HG03175 (cell line): Measurements from ENCODE around the gene NRXN3.

Experiments
- ATAC-seq: cut with Tn5 transposase; IDR thresholded peaks from one replicate; pipeline ENCODE4 v1.9.1; 2021; ENCODE audit warnings: mild to moderate bottlenecking, moderate library complexity; ENCODE audit not compliant: unreplicated experiment

NRXN3 gene

GRCh38 chr14:79037593-79037992, 867.4 kb downstream of the NRXN3 start:
- ATAC-seq = no peak

DNA sequence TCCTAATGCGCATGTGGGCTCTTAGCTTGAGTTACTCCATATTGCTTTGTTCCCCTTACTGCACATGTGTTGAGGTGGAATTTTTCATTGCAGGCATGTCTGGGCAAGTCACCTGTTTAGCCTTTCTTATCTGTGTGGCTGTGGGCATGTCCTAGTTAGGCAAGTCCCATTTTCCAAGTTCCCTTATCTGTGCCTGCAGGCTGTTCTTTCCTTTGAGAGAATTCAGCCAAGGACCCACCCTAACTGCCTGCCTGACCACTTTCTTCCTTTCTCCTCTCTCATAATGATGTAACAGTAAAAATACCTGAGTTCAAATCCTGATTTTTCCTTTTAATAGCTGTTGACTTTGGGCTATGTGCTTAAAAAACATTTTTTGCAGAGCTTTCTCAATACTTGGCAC, 870.6 kb downstream of the NRXN3 start:
- no peak for ATAC-seq

- ATAC-seq = no peak
These were observed 873.2 kb downstream of the NRXN3 start for GRCh38 chr14:79043194-79043889.

- no peak for ATAC-seq
These were observed 874.9 kb downstream of the NRXN3 start for GRCh38 chr14:79044894-79045624.

- ATAC-seq = no peak
These were observed 880.9 kb downstream of the NRXN3 start for GRCh38 chr14:79050787-79051727.

DNA sequence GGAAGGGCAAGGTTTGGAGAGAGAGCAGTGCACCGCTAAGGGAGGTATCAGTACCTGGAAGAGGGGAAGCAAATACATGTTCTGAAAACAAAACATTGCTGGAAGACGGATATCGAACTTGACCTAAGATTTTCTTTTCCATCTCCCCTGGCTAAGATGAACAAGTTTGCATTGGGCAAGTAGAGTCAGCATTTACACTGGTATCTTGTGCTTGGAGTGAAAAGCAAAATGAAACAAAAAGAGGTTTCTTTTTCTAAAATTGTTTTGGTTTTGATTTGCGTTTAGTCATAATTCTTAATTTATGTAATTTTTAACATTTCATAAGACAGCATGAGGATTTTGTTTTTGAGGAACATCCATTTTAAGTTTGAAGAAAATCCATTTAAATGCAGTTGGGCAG, 881.6 kb downstream of the NRXN3 start:
- no peak for ATAC-seq

DNA sequence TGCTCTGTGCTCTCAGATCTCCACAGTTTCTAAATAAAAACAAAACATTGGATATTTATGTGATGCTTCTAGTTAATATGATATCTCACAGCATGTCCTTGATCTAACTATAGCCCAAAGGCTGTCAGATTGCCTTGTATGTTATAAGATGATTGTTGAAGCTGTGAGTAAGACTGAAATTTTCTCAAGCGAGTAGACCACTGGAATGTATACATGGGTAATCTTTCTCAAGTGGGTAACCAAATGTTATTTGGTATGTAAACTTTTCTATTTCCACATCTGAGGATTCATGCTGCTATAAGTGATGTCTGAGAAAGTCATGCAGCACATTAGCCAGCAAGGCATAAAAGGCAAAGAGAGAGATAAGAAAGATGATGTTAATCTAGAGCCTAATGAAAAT, 886.7 kb downstream of the NRXN3 start:
- no peak for ATAC-seq

- ATAC-seq = no peak
These were observed 887.2 kb downstream of the NRXN3 start for GRCh38 chr14:79057333-79057732.

- ATAC-seq = no peak
These were observed 892.1 kb downstream of the NRXN3 start for GRCh38 chr14:79062226-79062625.

DNA sequence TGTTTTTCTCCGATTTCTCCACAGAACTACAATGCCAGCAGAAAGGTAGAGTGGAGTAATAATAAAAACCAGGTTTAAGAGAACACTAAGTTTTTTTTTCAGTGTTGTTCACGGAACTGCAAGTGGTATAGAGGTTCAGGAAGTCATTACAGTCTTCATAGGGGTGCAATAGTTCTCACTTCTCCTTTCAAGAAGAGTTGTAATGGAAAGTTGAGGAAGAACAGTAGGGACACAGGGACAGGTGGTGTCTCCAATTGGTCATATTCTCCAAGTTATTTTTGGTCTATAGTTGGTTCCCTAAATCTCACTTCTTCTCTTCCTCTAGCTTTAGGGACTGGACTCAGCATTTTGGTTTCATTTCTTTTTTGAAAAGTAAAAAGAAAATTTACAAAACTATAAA, 894.0 kb downstream of the NRXN3 start:
- ATAC-seq = no peak

- ATAC-seq = no peak
These were observed 904.3 kb downstream of the NRXN3 start for GRCh38 chr14:79074510-79074909.

- ATAC-seq = no peak
These were observed 906.3 kb downstream of the NRXN3 start for GRCh38 chr14:79076428-79076827.

DNA sequence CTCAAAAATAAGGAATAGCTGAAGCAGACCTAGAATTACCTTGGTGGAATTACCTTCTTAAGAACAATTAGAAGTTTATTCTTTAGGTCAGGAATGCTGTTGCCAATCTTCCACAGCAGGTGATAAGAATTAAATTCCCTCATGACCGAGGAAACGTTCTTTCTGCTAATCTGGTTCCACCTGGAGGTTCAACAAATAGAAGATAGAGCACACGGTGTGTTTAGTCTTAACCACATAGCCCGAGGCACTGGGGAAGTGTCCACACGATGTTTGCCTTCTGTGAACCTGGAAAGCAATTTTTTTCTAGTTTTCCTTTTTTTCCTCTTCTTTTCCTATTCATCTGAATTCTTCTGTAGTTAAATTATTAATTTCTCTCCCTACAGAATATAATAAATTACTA, 906.9 kb downstream of the NRXN3 start:
- ATAC-seq = no peak

DNA sequence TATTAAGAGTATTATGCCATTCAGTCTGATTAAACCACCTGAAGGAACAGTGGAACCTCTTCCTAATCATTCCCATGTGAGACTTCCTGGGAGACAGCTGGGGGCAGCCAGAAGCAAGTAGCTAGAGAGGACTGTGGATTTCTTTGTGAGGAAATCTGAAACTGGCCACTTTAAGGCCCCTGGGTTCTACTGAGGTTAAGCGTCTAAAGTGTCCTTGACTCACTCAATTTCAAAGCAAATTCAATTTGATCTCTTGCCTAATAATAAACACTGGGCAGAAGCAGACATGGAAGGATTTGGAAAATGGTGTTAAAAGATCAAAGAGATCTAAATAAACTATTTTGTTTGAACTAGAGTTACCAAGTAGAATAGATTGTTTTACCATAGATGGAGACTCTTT, 909.9 kb downstream of the NRXN3 start:
- ATAC-seq = no peak

- no peak for ATAC-seq
These were observed 912.7 kb downstream of the NRXN3 start for GRCh38 chr14:79082883-79083282.

DNA sequence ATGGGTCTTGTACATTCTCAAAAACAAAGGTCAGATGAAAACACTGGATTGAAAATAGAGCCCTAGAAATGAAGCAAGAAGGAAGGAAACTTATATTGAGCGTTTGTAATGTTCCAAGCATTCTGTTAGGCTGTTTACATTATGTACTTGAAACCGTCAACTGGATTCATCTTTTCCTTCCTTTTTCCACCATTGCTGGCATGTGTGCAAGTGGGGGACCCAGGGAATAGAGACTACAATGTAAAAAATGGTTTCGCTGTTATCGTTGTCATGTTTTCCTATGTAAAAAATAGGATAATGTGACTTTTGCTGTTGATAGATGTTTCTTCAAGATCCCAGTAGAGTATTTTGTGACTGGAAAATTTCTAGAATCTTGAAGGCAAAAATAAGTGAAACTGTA, 913.2 kb downstream of the NRXN3 start:
- no peak for ATAC-seq

GRCh38 chr14:79084861-79085260, 914.7 kb downstream of the NRXN3 start:
- ATAC-seq = no peak

DNA sequence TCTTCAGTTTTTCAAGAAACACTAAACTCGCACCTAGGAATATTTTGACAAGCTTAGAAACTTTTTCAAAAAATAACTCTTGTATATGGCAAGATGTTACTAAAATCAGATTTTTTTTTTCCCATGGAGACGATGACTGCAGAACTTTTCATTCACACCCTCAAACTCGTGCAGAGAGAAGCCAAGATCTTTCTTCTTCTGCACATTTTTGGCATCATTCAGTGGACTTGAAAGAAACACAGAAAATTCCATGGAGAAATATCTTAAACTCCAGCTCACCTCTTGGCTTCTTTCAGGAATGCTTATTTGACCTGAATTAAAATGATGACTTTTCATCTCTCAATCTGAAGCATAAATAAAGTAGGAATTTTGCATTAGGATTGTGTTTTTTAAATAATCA, 919.4 kb downstream of the NRXN3 start:
- no peak for ATAC-seq

GRCh38 chr14:79090641-79091180, 920.5 kb downstream of the NRXN3 start:
- ATAC-seq = no peak

DNA sequence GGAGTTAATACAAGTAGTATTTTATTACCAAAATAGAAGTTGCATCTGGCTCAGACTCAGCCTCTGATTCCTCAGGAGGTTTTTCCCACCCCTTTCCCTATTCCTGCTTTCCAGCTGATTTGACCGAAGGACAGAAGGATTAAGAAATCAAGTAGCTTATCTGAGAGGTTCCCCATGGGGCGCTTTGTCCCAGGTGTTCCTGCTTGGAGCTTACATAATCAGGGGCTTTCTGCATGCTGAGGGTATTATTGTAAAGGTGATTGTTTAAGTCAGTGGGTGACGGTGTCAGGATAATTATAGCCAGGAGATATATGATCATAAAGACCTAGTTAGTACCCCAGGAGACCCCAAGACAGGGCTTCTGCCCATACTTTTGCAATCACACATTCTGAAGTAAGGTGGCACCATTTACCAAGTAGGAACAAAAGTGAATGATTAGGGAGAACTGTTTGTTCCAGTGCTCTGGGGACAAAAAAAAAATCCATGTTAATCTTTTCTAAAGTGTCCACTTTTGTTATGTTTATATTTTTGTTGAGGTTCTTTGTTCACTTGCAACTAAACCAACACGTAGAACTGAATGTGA, 921.3 kb downstream of the NRXN3 start:
- no peak for ATAC-seq

DNA sequence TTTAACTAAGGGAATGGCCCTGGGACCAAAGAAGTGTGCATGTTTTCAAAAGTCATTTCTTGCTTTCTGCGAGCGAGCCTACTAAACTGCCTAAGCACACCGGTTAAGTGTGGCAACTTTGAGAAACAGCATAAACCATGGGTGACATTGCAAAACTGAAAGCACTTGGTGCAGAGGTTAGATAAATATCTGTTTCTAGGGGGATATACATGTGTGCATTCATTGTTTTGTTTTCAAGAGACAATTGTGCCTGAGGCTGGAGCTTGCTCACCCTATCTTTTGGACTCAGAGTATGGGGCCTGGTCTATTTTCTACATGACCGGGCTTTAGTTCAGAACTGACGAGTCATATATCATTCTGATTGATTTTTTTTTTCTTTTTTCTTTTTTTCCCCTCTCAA, 923.4 kb downstream of the NRXN3 start:
- no peak for ATAC-seq
